ENCODE data around the gene SLC31A1. TPM values are rescaled to one million over a fixed set of nuclear protein-coding genes. Genes with fewer than 3 reads are reported as not detected.

The SLC31A1 gene
- total RNA-seq (2012; rRNA removed), result 25.6 and 25.8 TPM in 2 replicates

- peak within 1 kb of the TSS; percentile 94 for H3K4me2 ChIP-seq (ENCODE audit: low read length)
- H3K4me1 ChIP-seq (ENCODE audit: control insufficient read depth, insufficient read depth, low read length), result peaks cover 29% of the 10 kb centered on the region
- H3K27me3 ChIP-seq (ENCODE audit: control insufficient read depth, insufficient read depth, low read length), result no peaks in the 10 kb centered on the region
- no peaks in the 10 kb centered on the region for H3K36me3 ChIP-seq (ENCODE audit: insufficient read depth, low read length)
- H3K4me3 ChIP-seq (ENCODE audit: low read length), result peak within 1 kb of the TSS; percentile 91
- H3K9me3 ChIP-seq (replicated peaks; ENCODE audit: low read length), result no peaks in the 10 kb centered on the region
- peak within 1 kb of the TSS; percentile 91 for H3K9ac ChIP-seq (ENCODE audit: low read depth, low read length)
Observed at GRCh38 chr9:113221003-113221799, at the start of gene SLC31A1, which contains the start of gene FKBP15. Gene SLC31A1, plus strand, starts transcription at chr9:113221544. Its CDS starts 34,605 bp downstream, at chr9:113256149. Gene FKBP15, minus strand, starts transcription at chr9:113221277. Its CDS starts 34 bp downstream, at chr9:113221243.

GRCh38 chr9:113173341-113173740 is 48.0 kb upstream of the SLC31A1 start:
- no peaks in the 10 kb centered on the region for H3K27me3 ChIP-seq (ENCODE audit: control insufficient read depth, insufficient read depth, low read length)
- no peak overlapping the region for H3K9ac ChIP-seq (ENCODE audit: low read depth, low read length)
- H3K4me1 ChIP-seq (ENCODE audit: control insufficient read depth, insufficient read depth, low read length), result peaks cover 7% of the 10 kb centered on the region
- H3K36me3 ChIP-seq (ENCODE audit: insufficient read depth, low read length), result peaks cover 83% of the 10 kb centered on the region
- H3K4me3 ChIP-seq (ENCODE audit: low read length), result no peak overlapping the region
- H3K9me3 ChIP-seq (replicated peaks; ENCODE audit: low read length), result no peaks in the 10 kb centered on the region
- no peak overlapping the region for H3K4me2 ChIP-seq (ENCODE audit: low read length)

GRCh38 chr9:113176803-113177202 is 44.5 kb upstream of the SLC31A1 start:
- Histone ChIP-seq H3K9ac (ENCODE audit: low read depth, low read length) (no peak overlapping the region), H3K27me3 (ENCODE audit: control insufficient read depth, insufficient read depth, low read length) (no peaks in the 10 kb centered on the region), H3K36me3 (ENCODE audit: insufficient read depth, low read length) (peaks cover 74% of the 10 kb centered on the region), H3K4me1 (ENCODE audit: control insufficient read depth, insufficient read depth, low read length) (peaks cover 12% of the 10 kb centered on the region), H3K9me3 (replicated peaks; ENCODE audit: low read length) (no peaks in the 10 kb centered on the region), H3K4me3 (ENCODE audit: low read length) (no peak overlapping the region), H3K4me2 (ENCODE audit: low read length) (no peak overlapping the region)

GRCh38 chr9:113177251-113177650 is 44.1 kb upstream of the SLC31A1 start:
- peaks cover 78% of the 10 kb centered on the region for H3K36me3 ChIP-seq (ENCODE audit: insufficient read depth, low read length)

GRCh38 chr9:113178087-113178486 is 43.3 kb upstream of the SLC31A1 start:
- Histone ChIP-seq H3K4me1 (ENCODE audit: control insufficient read depth, insufficient read depth, low read length) (peaks cover 12% of the 10 kb centered on the region), H3K27me3 (ENCODE audit: control insufficient read depth, insufficient read depth, low read length) (no peaks in the 10 kb centered on the region), H3K9ac (ENCODE audit: low read depth, low read length) (no peak overlapping the region), H3K36me3 (ENCODE audit: insufficient read depth, low read length) (peaks cover 78% of the 10 kb centered on the region), H3K9me3 (replicated peaks; ENCODE audit: low read length) (no peaks in the 10 kb centered on the region), H3K4me2 (ENCODE audit: low read length) (peak overlapping the region; percentile 1), H3K4me3 (ENCODE audit: low read length) (no peak overlapping the region)

More at GRCh38 chr9:113177251-113177650, 44.1 kb upstream of the SLC31A1 start:
- Histone ChIP-seq H3K9ac (ENCODE audit: low read depth, low read length) (no peak overlapping the region), H3K4me1 (ENCODE audit: control insufficient read depth, insufficient read depth, low read length) (peaks cover 12% of the 10 kb centered on the region), H3K27me3 (ENCODE audit: control insufficient read depth, insufficient read depth, low read length) (no peaks in the 10 kb centered on the region), H3K9me3 (replicated peaks; ENCODE audit: low read length) (no peaks in the 10 kb centered on the region), H3K4me3 (ENCODE audit: low read length) (no peak overlapping the region), H3K4me2 (ENCODE audit: low read length) (no peak overlapping the region)

- no peak overlapping the region for H3K9ac ChIP-seq (ENCODE audit: low read depth, low read length)
- H3K9me3 ChIP-seq (replicated peaks; ENCODE audit: low read length), result no peaks in the 10 kb centered on the region
- no peak overlapping the region for H3K4me2 ChIP-seq (ENCODE audit: low read length)
- H3K4me3 ChIP-seq (ENCODE audit: low read length), result no peak overlapping the region
- H3K27me3 ChIP-seq (ENCODE audit: control insufficient read depth, insufficient read depth, low read length), result no peaks in the 10 kb centered on the region
- peaks cover 80% of the 10 kb centered on the region for H3K36me3 ChIP-seq (ENCODE audit: insufficient read depth, low read length)
- H3K4me1 ChIP-seq (ENCODE audit: control insufficient read depth, insufficient read depth, low read length), result peaks cover 12% of the 10 kb centered on the region
Observed at GRCh38 chr9:113179839-113180238, 41.5 kb upstream of the SLC31A1 start.

GRCh38 chr9:113181165-113181564 is 40.2 kb upstream of the SLC31A1 start:
- H3K4me2 ChIP-seq (ENCODE audit: low read length), result no peak overlapping the region
- peaks cover 79% of the 10 kb centered on the region for H3K36me3 ChIP-seq (ENCODE audit: insufficient read depth, low read length)
- H3K4me1 ChIP-seq (ENCODE audit: control insufficient read depth, insufficient read depth, low read length), result peaks cover 12% of the 10 kb centered on the region
- H3K9ac ChIP-seq (ENCODE audit: low read depth, low read length), result no peak overlapping the region
- H3K27me3 ChIP-seq (ENCODE audit: control insufficient read depth, insufficient read depth, low read length), result no peaks in the 10 kb centered on the region
- H3K4me3 ChIP-seq (ENCODE audit: low read length), result no peak overlapping the region
- H3K9me3 ChIP-seq (replicated peaks; ENCODE audit: low read length), result no peaks in the 10 kb centered on the region

GRCh38 chr9:113183956-113184488 is 37.3 kb upstream of the SLC31A1 start:
- H3K9ac ChIP-seq (ENCODE audit: low read depth, low read length), result no peak overlapping the region
- no peak overlapping the region for H3K4me3 ChIP-seq (ENCODE audit: low read length)
- no peaks in the 10 kb centered on the region for H3K27me3 ChIP-seq (ENCODE audit: control insufficient read depth, insufficient read depth, low read length)
- peaks cover 70% of the 10 kb centered on the region for H3K36me3 ChIP-seq (ENCODE audit: insufficient read depth, low read length)
- no peaks in the 10 kb centered on the region for H3K9me3 ChIP-seq (replicated peaks; ENCODE audit: low read length)
- H3K4me1 ChIP-seq (ENCODE audit: control insufficient read depth, insufficient read depth, low read length), result peaks cover 19% of the 10 kb centered on the region
- H3K4me2 ChIP-seq (ENCODE audit: low read length), result no peak overlapping the region

- H3K9me3 ChIP-seq (replicated peaks; ENCODE audit: low read length), result no peaks in the 10 kb centered on the region
- H3K27me3 ChIP-seq (ENCODE audit: control insufficient read depth, insufficient read depth, low read length), result no peaks in the 10 kb centered on the region
- H3K4me3 ChIP-seq (ENCODE audit: low read length), result no peak overlapping the region
- peaks cover 70% of the 10 kb centered on the region for H3K36me3 ChIP-seq (ENCODE audit: insufficient read depth, low read length)
- no peak overlapping the region for H3K4me2 ChIP-seq (ENCODE audit: low read length)
- H3K4me1 ChIP-seq (ENCODE audit: control insufficient read depth, insufficient read depth, low read length), result peaks cover 21% of the 10 kb centered on the region
- H3K9ac ChIP-seq (ENCODE audit: low read depth, low read length), result no peak overlapping the region
Observed at GRCh38 chr9:113184539-113184938, 36.8 kb upstream of the SLC31A1 start.

- Histone ChIP-seq H3K9ac (ENCODE audit: low read depth, low read length) (no peak overlapping the region), H3K4me1 (ENCODE audit: control insufficient read depth, insufficient read depth, low read length) (peaks cover 21% of the 10 kb centered on the region), H3K9me3 (replicated peaks; ENCODE audit: low read length) (no peaks in the 10 kb centered on the region), H3K4me2 (ENCODE audit: low read length) (no peak overlapping the region), H3K36me3 (ENCODE audit: insufficient read depth, low read length) (peaks cover 69% of the 10 kb centered on the region), H3K27me3 (ENCODE audit: control insufficient read depth, insufficient read depth, low read length) (no peaks in the 10 kb centered on the region), H3K4me3 (ENCODE audit: low read length) (no peak overlapping the region)
Observed at GRCh38 chr9:113185271-113185670, 36.1 kb upstream of the SLC31A1 start.

- Histone ChIP-seq H3K4me3 (ENCODE audit: low read length) (no peak overlapping the region), H3K4me1 (ENCODE audit: control insufficient read depth, insufficient read depth, low read length) (peaks cover 21% of the 10 kb centered on the region), H3K9me3 (replicated peaks; ENCODE audit: low read length) (no peaks in the 10 kb centered on the region), H3K36me3 (ENCODE audit: insufficient read depth, low read length) (peaks cover 67% of the 10 kb centered on the region), H3K4me2 (ENCODE audit: low read length) (no peak overlapping the region), H3K9ac (ENCODE audit: low read depth, low read length) (no peak overlapping the region), H3K27me3 (ENCODE audit: control insufficient read depth, insufficient read depth, low read length) (no peaks in the 10 kb centered on the region)
Observed at GRCh38 chr9:113186137-113186755, 35.1 kb upstream of the SLC31A1 start.
